GM12878 (cell line): ENCODE results near the gene ADGRG4. TPM values are rescaled to one million over a fixed set of nuclear protein-coding genes. Genes with fewer than 3 reads are reported as not detected.

Experiments used
- ATAC-seq: fragments of 200-7000 bp; cut with Tn5 transposase; 3 replicates; pipeline ENCODE4 v1.9.1; 2020; ENCODE audit warnings: mild to moderate bottlenecking, moderate library complexity
- BruUV-seq: library from RNA; stranded (reverse); fragments of 400-500 nt; replicated peaks from 2 replicates; lab custom pipeline; 2021; lab: Mats Ljungman, UMichigan
- CTCF ChIA-PET: fragments of 300-600 bp; sonication (Branson Sonifier 250); formaldehyde crosslinking; extraction: SDS; loops from one replicate; lab custom pipeline; 2021; ENCODE audit warnings: inconsistent platforms; lab: Yijun Ruan, JAX
- POLR2A ChIA-PET: fragments of 350-600 bp; formaldehyde crosslinking; extraction: SDS; loops from one replicate; lab custom pipeline; 2021; ENCODE audit warnings: inconsistent platforms; lab: Charles Lee
- RAD21 ChIA-PET: fragments of 300-600 bp; sonication (Branson Sonifier 250); formaldehyde crosslinking; loops from one replicate; lab custom pipeline; 2023; ENCODE audit warnings: antibody characterized with exemption; ENCODE audit not compliant: unreplicated experiment; lab: Charles Lee
- SMC1A ChIA-PET: fragments of 300-600 bp; sonication (Branson Sonifier 250); formaldehyde crosslinking; loops from one replicate; lab custom pipeline; 2023; ENCODE audit not compliant: unreplicated experiment, uncharacterized antibody; lab: Charles Lee
- DNase-seq: peaks from one replicate; pipeline ENCODE4 v3.0.0-alpha.2; 2011; ENCODE audit warnings: low read depth, low spot score
- FAIRE-seq: peaks from 3 replicates; lab custom pipeline; 2011; peaks lifted over from hg19 to GRCh38; lab: Jason Lieb, UNC
- H2AFZ ChIP-seq: 2 replicates; pipeline ENCODE4 v1.6.0; 2011; ENCODE audit warnings: low read depth, low read length, control low read depth; ENCODE audit not compliant: control insufficient read depth
- H3K27ac ChIP-seq: 2 replicates; pipeline ENCODE4 v1.5.1; 2011; ENCODE audit warnings: control low read depth; ENCODE audit not compliant: control insufficient read depth, insufficient read depth
- H3K27me3 ChIP-seq, 2 experiments: replicated peaks in 1 of 2; 2 replicates each; pipeline versions ENCODE4 v1.6.0 to v1.6.1; 2011; ENCODE audit warnings: low read length in 1 of 2; ENCODE audit not compliant: control insufficient read depth in 2 of 2, insufficient read depth in 2 of 2
- H3K36me3 ChIP-seq, 2 experiments: 2 replicates each; pipeline ENCODE4 v1.5.1; 2011; ENCODE audit warnings: low read length in 1 of 2; ENCODE audit not compliant: control insufficient read depth in 2 of 2, insufficient read depth in 2 of 2
- H3K4me1 ChIP-seq: 2 replicates; pipeline ENCODE4 v1.6.1; 2011; ENCODE audit warnings: mild to moderate bottlenecking, low read length, moderate library complexity, mixed read lengths; ENCODE audit not compliant: control insufficient read depth, insufficient read depth
- H3K4me2 ChIP-seq: 2 replicates; pipeline ENCODE4 v1.6.0; 2011; ENCODE audit warnings: control low read depth; ENCODE audit not compliant: control insufficient read depth, insufficient read depth
- H3K4me3 ChIP-seq: fragments of 200-600 bp; sonication (generic); 2 replicates; pipeline ENCODE4 v1.5.1; 2016
- H3K79me2 ChIP-seq: 2 replicates; pipeline ENCODE4 v1.6.0; 2011; ENCODE audit warnings: low read length; ENCODE audit not compliant: control insufficient read depth, insufficient read depth
- H3K9ac ChIP-seq: 2 replicates; pipeline ENCODE4 v1.8.0; 2011; ENCODE audit warnings: low read length, control low read depth, mixed read lengths; ENCODE audit not compliant: control insufficient read depth, insufficient read depth
- H3K9me3 ChIP-seq: replicated peaks from 3 replicates; pipeline ENCODE4 v1.5.1; 2011; ENCODE audit warnings: mild to moderate bottlenecking, low read length; ENCODE audit not compliant: control insufficient read depth, insufficient read depth
- H4K20me1 ChIP-seq: 2 replicates; pipeline ENCODE4 v1.6.0; 2011; ENCODE audit not compliant: control insufficient read depth, insufficient read depth
- ATF3 ChIP-seq: IDR thresholded peaks from 2 replicates; pipeline ENCODE4 v1.6.1; 2011; ENCODE audit warnings: low read depth, mild to moderate bottlenecking, low read length, moderate library complexity, borderline replicate concordance; ENCODE audit errors: extremely low read depth
- E2F4 ChIP-seq: IDR thresholded peaks from 2 replicates; pipeline ENCODE4 v1.6.1; 2012; ENCODE audit warnings: low read depth, low read length, improper control_type of control experiment
- EED ChIP-seq: sonication (generic); IDR thresholded peaks from 2 replicates; pipeline ENCODE4 v1.6.1; 2016; ENCODE audit warnings: antibody characterized with exemption, low read depth
- EP300 ChIP-seq, 2 experiments: fragments of 150-350 bp in 1 of 2; IDR thresholded peaks; 2 replicates each; pipeline ENCODE4 v1.6.1; 2011 to 2012; ENCODE audit warnings: low read depth in 2 of 2, low read length in 2 of 2, borderline replicate concordance in 1 of 2, improper control_type of control experiment in 1 of 2, inconsistent platforms in 1 of 2; ENCODE audit not compliant: control insufficient read depth in 1 of 2
- IRF3 ChIP-seq: fragments of 450-650 bp; IDR thresholded peaks from 2 replicates; pipeline ENCODE4 v1.6.1; 2014; ENCODE audit warnings: mild to moderate bottlenecking
- JUND ChIP-seq: IDR thresholded peaks from 2 replicates; pipeline ENCODE4 v1.6.1; 2012; ENCODE audit warnings: low read depth, mild to moderate bottlenecking, low read length, improper control_type of control experiment, moderate library complexity
- KDM1A ChIP-seq: fragments of 200-600 bp; sonication (generic); IDR thresholded peaks from 2 replicates; pipeline ENCODE4 v1.6.1; 2016; ENCODE audit warnings: borderline replicate concordance
- MYC ChIP-seq: IDR thresholded peaks from 2 replicates; pipeline ENCODE4 v1.6.1; 2011; ENCODE audit warnings: mild to moderate bottlenecking, low read length, moderate library complexity, inconsistent platforms; ENCODE audit not compliant: insufficient read depth, insufficient replicate concordance, insufficient read length, severe bottlenecking
- PBX3 ChIP-seq: IDR thresholded peaks from 2 replicates; pipeline ENCODE4 v1.6.1; 2011; ENCODE audit warnings: mild to moderate bottlenecking, low read depth, low read length, moderate library complexity; ENCODE audit not compliant: insufficient replicate concordance
- POU2F2 ChIP-seq: IDR thresholded peaks from 3 replicates; pipeline ENCODE4 v1.6.1; 2011; ENCODE audit warnings: low read depth, mild to moderate bottlenecking, low read length, borderline replicate concordance
- RCOR1 ChIP-seq: conservative IDR thresholded peaks from 2 replicates; pipeline ENCODE4 v1.6.1; 2012; ENCODE audit warnings: low read depth, low read length, improper control_type of control experiment
- RELA ChIP-seq: fragments of 450-650 bp; IDR thresholded peaks from 2 replicates; pipeline ENCODE4 v1.8.0; 2014; ENCODE audit warnings: borderline replicate concordance; ENCODE audit not compliant: partially characterized antibody
- SREBF1 ChIP-seq: IDR thresholded peaks from 2 replicates; pipeline ENCODE4 v1.6.1; 2012; ENCODE audit warnings: mild to moderate bottlenecking, low read length
- SREBF2 ChIP-seq: IDR thresholded peaks from 2 replicates; pipeline ENCODE4 v1.6.1; 2012; ENCODE audit warnings: mild to moderate bottlenecking, low read length
- SRF ChIP-seq, 2 experiments: IDR thresholded peaks; 2 replicates each; pipeline ENCODE4 v1.6.1; 2011; ENCODE audit warnings: low read depth in 2 of 2, low read length in 2 of 2, mild to moderate bottlenecking in 1 of 2, moderate library complexity in 1 of 2
- TAF1 ChIP-seq: IDR thresholded peaks from 2 replicates; pipeline ENCODE4 v1.6.1; 2011; ENCODE audit warnings: mild to moderate bottlenecking, low read depth, low read length, borderline replicate concordance
- TBL1XR1 ChIP-seq: IDR thresholded peaks from 2 replicates; pipeline ENCODE4 v1.6.1; 2012; ENCODE audit warnings: low read depth, low read length, improper control_type of control experiment
- TCF12 ChIP-seq: IDR thresholded peaks from 2 replicates; pipeline ENCODE4 v1.6.1; 2011; ENCODE audit warnings: low read depth, mild to moderate bottlenecking, low read length
- ZBTB33 ChIP-seq: fragments of 450-650 bp; IDR thresholded peaks from 2 replicates; pipeline ENCODE4 v1.6.1; 2017; ENCODE audit warnings: mild to moderate bottlenecking
- WGBS: methylation state at CpG from one replicate; pipeline ENCODE4 v1.1.6; 2016; ENCODE audit warnings: low lambda C conversion rate; ENCODE audit not compliant: insufficient replicate concordance, insufficient coverage; ENCODE audit errors: missing lambda C conversion rate; 5-methylcytosine and 5-hydroxymethylcytosine counted together
- in situ Hi-C: fragments of 300-500 bp; cut with MboI; formaldehyde crosslinking; loops from 9 replicates; pipeline ENCODE4 v1.14.3; 2018; ENCODE audit warnings: mixed read lengths
- intact Hi-C: fragments of 100-400 bp; cut with micrococcal nuclease; formaldehyde crosslinking; loops from one replicate; pipeline ENCODE4 v1.14.2; 2022; ENCODE audit not compliant: unreplicated experiment
- polyA plus RNA-seq, 11 experiments: library from polyadenylated mRNA; depleted of rRNA in 4 of 11; unstranded in 6 of 11; stranded (reverse) in 5 of 11; fragments of >200 nt; fragmentation: Nextera tagmentation in 4 of 11; fragmentation: Illumina TruSeq in 1 of 11; extraction: Ambion mirVana in 4 of 11; extraction: Trizol in 1 of 11; gene quantifications; 1 replicate in 1 of 11; 2 replicates in 10 of 11; pipeline versions ENCODE4 v1.2.1 to v1.2.3, GENCODE V29; 2011 to 2016; ENCODE audit warnings: inconsistent platforms in 2 of 11, missing spikeins in 2 of 11, low read depth in 1 of 11
- total RNA-seq, 4 experiments: library from RNA; depleted of rRNA in 3 of 4; stranded (reverse); fragments of >200 nt in 3 of 4; fragmentation: Illumina TruSeq in 1 of 4; extraction: Trizol in 1 of 4; gene quantifications; 2 replicates each; pipeline versions ENCODE4 v1.2.1 to v1.2.3, GENCODE V29; 2013 to 2021

The ADGRG4 gene
- total and polyA plus RNA-seq, 10 of the 15 experiments (the other 5 are each of a cell fraction or from before 2014, with no cell fraction given) = not detected

- H3K9me3 ChIP-seq = no peaks in the 10 kb centered on the region
- 6% methylated on average over 1 of the region's 1 CpG for WGBS
- no TSS peak for BruUV-seq
- H3K4me2 ChIP-seq = no peak overlapping the region
- no peaks in the 10 kb centered on the region for H3K79me2 ChIP-seq
- FAIRE-seq (no peak), DNase-seq (no peak), ATAC-seq (no peak)
- no peaks in the 10 kb centered on the region for H3K4me1 ChIP-seq
- H4K20me1 ChIP-seq = no peaks in the 10 kb centered on the region
- POLR2A ChIA-PET = no interaction called here
- H3K27ac ChIP-seq = no peak overlapping the region
- H2AFZ ChIP-seq = no peak overlapping the region
- no peaks in the 10 kb centered on the region for H3K36me3 ChIP-seq
- no peak overlapping the region for H3K4me3 ChIP-seq
- RAD21 ChIA-PET = no interaction called here
- CTCF ChIA-PET = no interaction called here
- in situ Hi-C loops (no loop called here), intact Hi-C loops (no loop called here)
- H3K9ac ChIP-seq = no peak overlapping the region
- SMC1A ChIA-PET = no interaction called here
- no peaks in the 10 kb centered on the region; a peak in 1 of 4 replicates for H3K27me3 ChIP-seq
- TF ChIP-seq RELA = no peak
- no peak for TF ChIP-seq TAF1
- TF ChIP-seq EP300 (IDR thresholded peaks at IDR 0.05; ENCODE audit: borderline replicate concordance in 1 of 2, control insufficient read depth in 1 of 2, low read depth in 2 of 2, low read length in 2 of 2) = no peak
- no peak for TF ChIP-seq MYC
- TF ChIP-seq TBL1XR1 = no peak
- no peak for TF ChIP-seq KDM1A
- TF ChIP-seq EED = no peak
- TF ChIP-seq SREBF2 = no peak
- no peak for TF ChIP-seq PBX3
- no peak for TF ChIP-seq POU2F2
- TF ChIP-seq RCOR1 = no peak
- no peak for TF ChIP-seq ATF3
- no peak for TF ChIP-seq SRF (IDR thresholded peaks at IDR 0.05; ENCODE audit: low read depth in 2 of 2, low read length in 2 of 2)
- TF ChIP-seq JUND = no peak
- TF ChIP-seq IRF3 = no peak
- no peak for TF ChIP-seq E2F4
- no peak for TF ChIP-seq SREBF1
- TF ChIP-seq TCF12 = no peak
- no peak for TF ChIP-seq ZBTB33
Measured at GRCh38 chrX:136453114-136453513, 152.4 kb downstream of the ADGRG4 start.
